SU-DHL-6 (cell line): ENCODE data around the gene DCAKD.

Experiments
- EZH2phosphoT487 ChIP-seq: fragments of 200-600 bp; sonication (generic), shearing (Covaris generic); conservative IDR thresholded peaks from 2 replicates; pipeline ENCODE4 v1.6.1; 2018; ENCODE audit warnings: mild to moderate bottlenecking, antibody characterized with exemption, low read length, moderate library complexity, mixed read lengths
- TF ChIP-seq, protein P1 (sequence below): fragments of 200-600 bp; sonication (generic); IDR thresholded peaks from one replicate; pipeline ENCODE4 v1.5.1; 2017; ENCODE audit warnings: antibody characterized with exemption, mild to moderate bottlenecking, low read length, moderate library complexity; ENCODE audit not compliant: insufficient read depth, poor library complexity, severe bottlenecking

DNA sequence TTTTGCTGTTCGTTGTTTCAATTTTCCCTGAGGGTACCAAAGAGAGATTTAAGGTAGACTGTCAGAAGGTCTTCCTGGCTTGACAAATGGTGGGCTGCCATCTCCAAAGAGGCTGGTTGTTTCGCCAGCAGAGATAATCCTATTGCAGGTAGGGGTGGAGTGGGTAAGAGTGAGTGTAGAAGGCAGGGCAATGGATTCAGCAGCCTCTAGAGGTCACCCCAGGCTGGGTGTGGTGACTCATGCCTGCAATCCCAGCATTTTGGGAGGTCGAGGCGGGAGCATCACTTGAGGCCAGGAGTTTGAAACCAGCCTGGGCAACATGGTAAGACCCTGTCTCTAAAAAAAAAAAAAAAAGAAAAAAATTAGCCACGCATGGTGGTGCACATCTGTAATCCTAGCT lies 34.6 kb downstream of the DCAKD start:
- TF ChIP-seq, protein P1, sequence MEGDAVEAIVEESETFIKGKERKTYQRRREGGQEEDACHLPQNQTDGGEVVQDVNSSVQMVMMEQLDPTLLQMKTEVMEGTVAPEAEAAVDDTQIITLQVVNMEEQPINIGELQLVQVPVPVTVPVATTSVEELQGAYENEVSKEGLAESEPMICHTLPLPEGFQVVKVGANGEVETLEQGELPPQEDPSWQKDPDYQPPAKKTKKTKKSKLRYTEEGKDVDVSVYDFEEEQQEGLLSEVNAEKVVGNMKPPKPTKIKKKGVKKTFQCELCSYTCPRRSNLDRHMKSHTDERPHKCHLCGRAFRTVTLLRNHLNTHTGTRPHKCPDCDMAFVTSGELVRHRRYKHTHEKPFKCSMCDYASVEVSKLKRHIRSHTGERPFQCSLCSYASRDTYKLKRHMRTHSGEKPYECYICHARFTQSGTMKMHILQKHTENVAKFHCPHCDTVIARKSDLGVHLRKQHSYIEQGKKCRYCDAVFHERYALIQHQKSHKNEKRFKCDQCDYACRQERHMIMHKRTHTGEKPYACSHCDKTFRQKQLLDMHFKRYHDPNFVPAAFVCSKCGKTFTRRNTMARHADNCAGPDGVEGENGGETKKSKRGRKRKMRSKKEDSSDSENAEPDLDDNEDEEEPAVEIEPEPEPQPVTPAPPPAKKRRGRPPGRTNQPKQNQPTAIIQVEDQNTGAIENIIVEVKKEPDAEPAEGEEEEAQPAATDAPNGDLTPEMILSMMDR = peak; percentile 15
- no peak for TF ChIP-seq EZH2phosphoT487
